GM18526 (cell line): ENCODE data around the gene GRIN2D.
A peak's percentile ranks its signal among the peaks of the same experiment; 100 is the strongest.

Experiments
- POLR2A ChIP-seq: IDR thresholded peaks from 3 replicates; pipeline ENCODE4 v1.6.1; 2011; ENCODE audit not compliant: insufficient read length; ENCODE audit errors: extremely low read depth

The GRIN2D gene

DNA sequence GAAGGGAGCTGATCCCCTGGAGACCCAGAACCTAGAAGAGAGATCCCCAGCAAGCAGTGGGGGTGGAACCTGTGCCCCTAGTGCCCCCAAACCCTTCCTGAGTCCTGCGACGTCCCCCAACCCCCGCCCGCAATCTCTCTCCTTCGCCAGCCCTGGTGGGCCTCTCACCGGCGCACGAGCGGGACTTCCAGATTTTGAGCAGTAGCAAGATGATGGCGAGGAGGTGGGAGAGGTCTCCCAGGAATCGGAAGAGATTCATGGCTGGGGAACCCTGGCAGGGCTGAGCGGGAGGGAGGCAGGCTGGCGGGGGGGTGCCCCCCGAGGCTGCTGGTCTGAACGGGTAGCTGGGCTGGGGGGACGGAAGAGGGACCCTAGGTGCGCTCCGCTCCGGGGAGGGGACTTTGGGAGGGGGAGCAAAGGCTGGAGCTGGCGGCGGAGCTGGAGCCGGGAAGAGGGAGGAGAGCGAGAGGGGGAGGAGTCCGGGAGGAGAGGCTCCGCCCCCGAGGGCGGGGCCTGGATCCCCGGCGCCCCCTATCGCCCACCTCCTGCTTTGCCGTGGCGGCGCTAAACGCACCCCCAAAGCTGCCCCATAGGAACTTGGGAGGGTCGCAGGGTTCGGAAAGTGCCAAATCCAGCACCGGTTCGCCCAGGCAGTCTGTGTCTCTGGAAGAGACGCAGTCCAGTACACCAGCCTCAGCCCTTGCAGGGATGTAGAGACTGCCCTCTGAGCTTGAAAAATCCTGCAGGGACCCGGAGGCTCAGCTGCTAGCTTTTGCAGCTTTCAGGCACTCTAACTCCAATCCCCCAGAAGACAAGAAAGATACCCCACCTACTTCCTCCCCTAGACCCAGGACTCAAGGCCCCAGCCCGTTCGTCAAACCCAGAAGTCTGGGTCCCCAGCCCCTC lies 2.1 kb upstream of the GRIN2D start, which contains the start of gene KDELR1:
TSS of gene KDELR1 (minus strand) at position 452 of the 906 bp plus-strand sequence. CDS start at position 259, 193 bp downstream.
- TF ChIP-seq POLR2A = peak; percentile 54

DNA sequence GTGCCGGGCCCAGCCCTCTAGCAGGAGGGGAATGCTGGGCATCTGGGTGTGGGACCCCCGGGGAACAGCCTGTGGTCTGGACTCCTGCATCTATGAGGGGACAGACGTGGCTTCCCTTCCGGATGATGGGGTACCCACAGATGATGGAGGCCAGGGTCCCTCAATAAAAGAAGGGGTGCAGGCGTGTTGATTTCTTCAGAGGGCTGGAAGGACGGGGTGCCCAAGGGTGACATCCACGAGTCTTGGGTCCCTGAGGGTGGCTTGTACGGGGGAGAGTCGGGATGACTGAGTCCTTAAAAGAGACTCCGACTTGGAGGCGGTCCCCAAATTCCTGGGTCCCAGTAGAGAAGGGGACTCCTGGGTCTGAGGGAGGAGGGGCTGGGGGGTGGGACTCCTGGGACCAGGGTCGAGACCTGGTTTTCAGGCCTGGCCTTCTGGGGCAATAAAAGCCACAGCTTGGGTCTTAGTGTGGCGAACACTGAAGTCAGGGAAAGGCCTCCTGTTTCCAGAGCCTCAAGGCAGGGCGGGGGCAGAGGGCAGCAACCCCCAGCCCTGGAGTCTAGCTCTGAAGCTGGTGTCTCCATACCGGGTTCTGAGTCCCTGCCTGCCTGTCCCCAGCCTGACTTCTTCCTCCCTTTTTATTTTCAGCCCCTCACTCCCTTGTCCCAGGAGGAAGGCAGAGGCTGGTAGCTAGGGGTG lies 459 bp upstream of the GRIN2D start:
- no peak for TF ChIP-seq POLR2A

DNA sequence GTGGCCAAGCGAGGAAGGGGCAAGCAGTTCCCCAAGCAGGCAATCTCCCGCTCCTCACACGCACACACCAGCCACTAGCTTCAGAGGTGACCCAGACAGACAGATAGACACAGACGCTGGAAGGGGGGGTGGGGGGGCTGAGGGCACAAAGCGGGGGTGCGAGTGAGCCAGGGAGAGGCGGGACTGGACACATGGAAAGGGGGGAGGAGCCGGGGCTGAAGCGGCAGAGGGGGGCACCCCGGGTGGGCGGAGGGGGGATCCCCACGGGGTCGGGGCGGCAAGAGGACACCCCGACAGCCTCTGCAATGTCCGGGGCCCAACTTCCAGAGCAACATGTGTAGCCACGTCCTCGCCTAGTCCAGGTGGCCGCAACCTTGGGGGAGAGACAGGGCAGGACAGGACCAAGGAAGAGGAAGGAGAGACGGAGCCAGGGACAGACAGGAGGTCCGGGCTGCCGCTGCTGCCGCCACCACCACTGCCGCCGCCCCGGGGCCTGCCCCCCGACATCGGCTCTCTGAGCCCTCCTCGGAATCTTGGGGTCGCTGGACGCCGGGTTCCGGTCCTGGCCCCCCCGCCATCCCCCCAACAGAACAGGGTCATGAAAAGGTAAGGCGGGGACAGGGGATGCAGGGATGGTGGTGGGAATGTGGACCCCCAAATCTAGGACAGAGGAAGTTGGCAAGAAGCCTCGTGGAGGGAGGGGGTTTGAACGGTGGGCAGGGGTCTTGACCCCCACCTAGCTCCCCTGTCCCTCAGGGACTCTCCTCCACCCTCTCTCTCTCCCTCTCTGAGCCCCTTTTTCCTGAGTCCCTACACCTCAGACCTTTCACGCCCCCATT lies 1.1 kb downstream of the GRIN2D start:
- TF ChIP-seq POLR2A = no peak

DNA sequence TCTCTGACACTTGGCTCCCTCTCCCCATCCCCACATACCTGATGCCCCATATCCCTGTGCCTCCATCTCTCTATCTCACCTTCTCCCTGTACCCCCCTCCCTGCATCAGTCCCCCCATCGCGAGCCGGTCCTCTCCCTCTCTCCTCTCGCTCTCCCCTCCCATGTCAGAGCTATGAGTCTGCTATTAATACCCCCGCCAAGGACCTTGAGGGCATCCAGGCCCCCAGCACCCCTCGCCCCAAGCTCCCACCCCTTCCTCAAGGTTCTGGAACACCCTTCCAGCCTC lies 1.6 kb downstream of the GRIN2D start:
- TF ChIP-seq POLR2A = no peak

DNA sequence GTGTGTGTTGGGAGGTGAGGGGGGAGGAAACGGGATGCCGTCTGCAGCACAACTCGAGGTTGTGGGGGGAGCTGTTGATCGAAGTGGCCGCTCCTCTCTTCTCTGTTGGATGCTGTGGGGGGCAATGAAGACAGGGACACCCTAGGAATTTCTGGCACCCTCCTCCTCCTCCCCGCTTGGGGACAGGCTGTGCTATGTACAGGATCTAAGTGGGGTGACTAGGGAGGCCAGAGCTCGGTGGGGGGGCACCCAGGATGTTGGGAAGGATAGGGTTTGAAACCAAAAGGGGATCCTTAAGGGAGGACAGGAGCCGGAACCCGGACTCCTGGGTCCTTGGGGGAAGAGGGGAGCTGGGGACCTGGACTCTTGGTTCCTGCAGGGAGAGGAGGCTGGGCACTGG lies 2.0 kb downstream of the GRIN2D start:
- TF ChIP-seq POLR2A = no peak

DNA sequence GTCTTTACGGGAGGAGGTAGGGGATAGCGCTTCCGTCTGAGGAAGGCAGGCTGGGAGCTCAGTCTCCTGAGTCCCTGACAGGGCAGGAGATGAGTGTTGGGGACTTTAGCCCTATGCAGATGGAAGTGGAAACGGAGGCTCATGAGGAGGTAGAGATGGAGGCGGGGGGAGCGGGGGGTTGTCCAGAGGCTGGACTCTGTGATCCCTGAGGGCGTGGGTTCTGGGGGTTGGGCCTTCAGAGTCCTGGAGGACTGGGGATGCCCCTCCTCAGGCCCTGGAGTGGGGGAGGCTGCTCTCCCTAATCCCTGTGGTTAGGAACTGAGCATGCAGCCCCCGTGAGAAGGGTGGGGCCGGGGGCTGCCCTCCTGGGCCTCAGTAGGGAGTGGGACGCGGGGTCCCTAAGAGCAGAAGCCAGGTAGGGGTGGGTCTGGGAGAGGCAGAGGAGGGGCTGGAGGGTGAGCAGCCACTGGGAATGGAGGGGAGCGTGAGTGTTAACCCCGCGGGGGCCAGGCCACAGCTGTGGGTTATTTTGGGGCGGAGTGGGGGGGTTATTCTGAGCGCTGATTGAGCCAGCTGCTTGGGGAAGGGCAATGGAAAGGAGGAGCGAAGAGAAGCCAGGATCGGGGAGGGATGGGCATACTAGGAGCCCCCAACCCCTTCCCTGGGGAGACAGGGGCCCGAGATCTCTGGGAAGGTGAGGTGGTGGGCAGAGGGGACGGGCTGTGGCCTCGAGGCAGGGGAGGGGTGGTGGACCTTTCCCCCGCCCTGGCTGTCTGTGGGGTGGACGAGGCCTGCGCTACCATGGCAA lies 2.8 kb downstream of the GRIN2D start:
- no peak for TF ChIP-seq POLR2A

DNA sequence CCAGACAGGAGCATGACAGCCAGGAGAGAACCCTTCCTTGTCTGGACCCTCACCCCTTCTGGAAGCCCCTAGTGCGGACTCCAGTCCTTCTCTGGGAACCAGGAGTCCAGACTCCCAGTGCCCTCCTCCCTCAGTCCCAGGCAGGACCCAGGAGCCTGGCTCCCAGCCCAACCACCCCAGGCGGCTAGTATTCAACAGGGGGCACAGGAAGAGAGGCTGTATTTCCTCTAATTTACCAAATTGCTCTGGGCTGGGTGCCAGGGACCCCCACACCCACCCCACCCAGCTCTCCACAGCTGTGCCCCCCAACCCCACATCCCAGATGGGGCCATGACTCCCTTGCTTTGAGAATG lies 3.3 kb downstream of the GRIN2D start:
- no peak for TF ChIP-seq POLR2A

DNA sequence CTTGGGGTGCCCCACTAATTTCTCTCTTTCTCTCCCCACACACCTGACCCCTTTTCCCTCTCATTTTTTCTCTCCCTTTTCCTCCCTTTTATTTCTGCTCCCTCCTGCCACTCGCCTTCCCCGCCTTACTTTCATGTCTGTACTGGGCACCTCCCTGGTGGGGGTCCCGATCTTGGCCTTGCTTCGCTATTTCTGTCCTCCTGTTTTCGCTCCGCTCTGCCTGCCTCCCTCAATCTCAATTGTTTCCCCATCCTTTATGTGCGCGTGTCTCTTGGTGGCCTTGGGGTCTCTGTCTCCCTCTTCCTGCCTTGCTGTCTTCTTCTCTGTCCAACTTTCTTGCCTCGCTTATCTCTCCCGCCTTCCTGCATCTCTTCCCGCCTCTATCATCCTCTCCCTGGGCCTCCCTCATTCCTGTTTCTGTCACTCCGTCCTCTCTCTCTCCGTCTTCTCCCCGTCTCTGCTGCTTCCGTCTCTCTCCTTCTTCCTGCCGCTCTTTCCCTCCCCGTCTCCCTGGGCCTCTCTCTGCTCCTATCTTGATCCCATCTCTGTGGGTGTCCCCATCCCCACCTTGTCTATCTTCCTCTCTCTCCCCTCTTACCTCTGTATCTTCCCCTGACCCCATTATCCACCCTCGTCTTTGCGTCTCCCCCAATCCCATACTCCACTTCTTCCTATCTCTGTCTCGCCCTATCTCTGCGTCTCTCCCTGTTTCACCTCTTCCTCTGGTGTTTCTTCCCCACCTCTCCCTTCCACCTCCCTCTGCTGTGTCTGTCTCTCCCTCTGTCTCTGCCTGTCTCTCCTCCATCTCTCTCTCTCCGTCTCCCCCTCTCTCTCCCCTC lies 4.0 kb downstream of the GRIN2D start:
- no peak for TF ChIP-seq POLR2A

DNA sequence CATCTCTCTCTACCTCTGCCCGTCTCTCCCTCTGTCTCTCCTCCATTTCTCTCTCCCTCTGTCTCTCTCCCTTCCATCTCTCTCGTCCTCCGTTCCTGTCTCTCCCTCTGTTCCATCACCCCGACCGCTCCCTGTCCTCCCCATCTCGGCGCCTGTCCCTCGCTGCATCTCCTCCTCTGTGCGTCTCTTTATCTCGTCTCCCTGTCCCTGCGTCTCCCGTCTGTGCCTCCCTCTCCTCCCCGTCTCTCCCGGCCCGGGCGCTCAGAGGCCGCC lies 4.6 kb downstream of the GRIN2D start:
- no peak for TF ChIP-seq POLR2A

DNA sequence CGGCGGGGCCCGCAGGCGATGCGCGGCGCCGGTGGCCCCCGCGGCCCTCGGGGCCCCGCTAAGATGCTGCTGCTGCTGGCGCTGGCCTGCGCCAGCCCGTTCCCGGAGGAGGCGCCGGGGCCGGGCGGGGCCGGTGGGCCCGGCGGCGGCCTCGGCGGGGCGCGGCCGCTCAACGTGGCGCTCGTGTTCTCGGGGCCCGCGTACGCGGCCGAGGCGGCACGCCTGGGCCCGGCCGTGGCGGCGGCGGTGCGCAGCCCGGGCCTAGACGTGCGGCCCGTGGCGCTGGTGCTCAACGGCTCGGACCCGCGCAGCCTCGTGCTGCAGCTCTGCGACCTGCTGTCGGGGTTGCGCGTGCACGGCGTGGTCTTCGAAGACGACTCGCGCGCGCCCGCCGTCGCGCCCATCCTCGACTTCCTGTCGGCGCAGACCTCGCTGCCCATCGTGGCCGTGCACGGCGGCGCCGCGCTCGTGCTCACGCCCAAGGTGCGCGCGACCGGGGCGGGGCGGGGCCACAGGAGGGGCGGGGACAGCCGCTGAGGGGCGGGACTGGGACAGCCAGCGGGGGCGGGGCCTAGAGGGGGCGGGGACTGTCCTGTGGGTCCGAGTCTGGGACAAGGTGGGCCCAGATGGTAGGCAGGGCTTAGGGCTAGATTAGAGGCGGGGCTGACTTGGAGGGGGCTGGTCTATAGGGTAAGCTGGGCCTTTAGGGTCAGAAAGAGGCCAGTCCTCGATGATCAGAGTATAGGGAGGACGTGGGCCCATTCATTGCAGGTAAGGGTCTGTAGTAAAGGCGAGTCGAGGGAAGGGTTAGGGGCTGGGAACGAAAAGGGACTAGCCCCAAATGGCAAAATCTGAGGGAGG lies 5.1 kb downstream of the GRIN2D start:
- peak; percentile 62 for TF ChIP-seq POLR2A

DNA sequence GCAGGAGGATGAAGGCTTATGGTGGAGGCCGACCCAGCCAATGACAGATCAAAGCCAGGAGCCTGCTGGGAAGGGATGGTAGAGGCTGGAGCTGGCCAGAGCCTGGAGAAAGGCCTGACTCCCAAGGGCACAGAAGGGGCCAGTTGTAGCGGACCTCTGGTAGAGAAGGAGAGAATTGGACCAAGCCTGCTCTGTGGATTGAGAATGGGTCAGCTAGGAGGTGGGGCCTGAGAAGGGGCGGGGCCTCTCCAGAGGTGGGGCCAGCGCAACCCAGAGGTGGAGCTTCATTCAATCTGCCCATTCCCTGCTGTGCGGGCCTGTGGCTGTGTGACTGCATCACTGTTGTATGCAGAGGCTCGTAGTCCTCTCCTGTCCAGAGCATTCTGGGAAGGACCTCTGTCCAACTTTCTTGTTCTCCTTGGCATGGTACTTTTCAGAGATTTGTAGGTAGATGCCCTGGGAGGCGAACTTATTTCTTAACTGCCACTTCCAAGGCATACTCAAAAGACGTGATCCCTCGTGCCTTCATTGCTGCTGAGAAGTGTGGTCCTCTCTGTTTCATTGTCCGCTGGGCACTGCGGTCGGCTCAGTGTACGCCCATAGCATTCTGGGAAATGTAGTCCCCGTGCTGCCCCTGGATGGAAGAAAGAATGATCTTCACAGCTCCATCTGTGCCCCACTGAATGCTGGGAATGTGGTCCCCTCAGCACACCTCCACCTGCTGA lies 6.7 kb downstream of the GRIN2D start:
- TF ChIP-seq POLR2A = no peak

DNA sequence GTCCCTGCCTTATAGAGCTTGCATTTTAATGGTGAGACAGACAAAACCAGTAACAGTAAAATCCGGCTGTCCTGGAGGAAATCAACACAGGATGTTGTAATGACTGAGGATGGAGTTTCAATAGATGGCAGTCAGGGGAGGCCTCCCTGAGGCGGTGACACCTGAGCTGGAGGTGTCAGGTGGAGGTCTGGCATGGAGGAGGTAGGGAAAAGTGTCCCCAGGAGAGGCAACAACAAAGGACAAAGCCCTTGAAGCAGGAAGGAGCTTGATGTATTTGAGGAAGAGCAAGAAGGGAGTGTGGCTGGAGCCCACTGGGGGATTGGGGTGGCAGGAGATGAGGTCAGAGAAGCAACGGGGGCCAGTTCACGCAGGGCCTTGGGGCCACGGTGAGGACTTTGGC lies 7.8 kb downstream of the GRIN2D start:
- no peak for TF ChIP-seq POLR2A

DNA sequence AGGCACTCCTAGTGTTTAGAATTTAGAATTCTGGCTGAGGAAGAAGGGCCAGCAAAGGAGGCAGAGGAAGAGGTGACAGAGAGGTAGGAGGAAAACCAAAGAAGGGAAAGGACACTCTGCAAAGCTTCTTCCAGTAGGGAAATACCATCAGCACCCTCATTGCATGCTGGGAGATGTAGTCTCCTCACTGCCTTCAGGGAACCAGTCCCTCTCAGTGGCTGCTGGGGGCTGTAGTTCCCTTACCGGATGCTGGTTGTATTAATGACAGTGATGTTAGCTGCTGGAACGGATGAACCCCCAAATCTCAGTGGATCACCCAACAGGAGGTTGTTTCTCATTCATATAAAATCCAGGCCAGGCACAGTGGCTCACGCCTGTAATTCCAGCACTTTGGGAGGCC lies 10.1 kb downstream of the GRIN2D start:
- TF ChIP-seq POLR2A = no peak
